NOMO-1 (cell line): Measurements from ENCODE around the gene AK8.

Experiments
- DNase-seq, 2 experiments: peaks; one replicate each; lab custom pipeline; 2025; ENCODE audit not compliant: unreplicated experiment in 2 of 2; lab: John Stamatoyannopoulos, UW

AK8 gene

DNA sequence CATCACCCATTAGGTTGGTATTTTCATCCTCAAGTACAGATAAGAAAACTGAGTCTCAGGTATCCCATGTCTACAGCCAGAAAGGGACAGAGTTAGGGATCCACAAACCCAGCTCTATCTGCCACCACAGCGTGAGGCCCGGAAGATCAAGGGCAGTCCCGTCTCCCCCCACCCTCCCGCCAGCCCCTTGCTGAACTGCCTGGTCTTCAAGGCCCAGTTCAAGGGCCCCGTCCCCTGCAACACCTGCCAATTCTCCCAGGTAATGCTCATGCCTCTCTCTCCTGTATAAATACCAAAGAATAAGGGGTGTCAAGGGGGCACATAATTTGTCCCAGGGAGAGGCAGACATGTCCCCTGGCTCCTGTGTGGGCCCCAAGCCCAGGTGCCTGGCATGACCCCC is 50.7 kb downstream of the AK8 start:
- no peak for DNase-seq

DNA sequence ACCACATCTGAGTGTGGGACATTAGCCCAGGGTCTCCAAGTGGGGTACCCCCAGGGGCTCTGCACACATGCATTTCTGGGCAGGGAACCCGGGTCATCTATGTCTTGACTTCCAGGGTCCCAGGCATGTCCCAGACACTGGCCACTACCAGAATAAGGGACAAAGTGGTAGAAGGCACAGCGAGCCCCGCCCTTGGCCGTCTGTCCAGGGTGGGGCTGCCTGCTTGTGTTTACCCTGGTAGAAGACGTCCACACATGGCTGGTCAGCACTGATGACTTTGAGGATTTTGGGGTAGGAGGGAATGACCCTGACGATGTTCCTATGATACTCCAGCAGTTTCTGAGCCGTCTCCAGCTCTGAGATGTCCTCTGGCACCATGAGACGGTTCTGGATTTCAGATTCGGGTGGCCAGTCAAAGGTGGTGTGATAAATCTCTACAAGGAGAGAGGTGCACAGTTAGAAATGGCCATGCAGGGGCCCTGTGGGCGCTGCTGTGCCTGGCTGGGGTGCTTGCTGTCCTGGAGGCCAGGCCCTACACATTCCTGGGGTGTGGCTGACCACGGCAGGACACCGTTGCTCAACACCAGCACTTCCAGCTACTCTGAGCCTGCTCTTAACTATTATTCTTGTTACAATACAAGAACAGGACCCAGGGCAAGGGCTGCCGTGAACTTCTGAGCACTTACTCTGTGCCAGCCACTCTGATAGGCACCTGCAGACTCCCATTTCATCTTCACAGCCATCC is 51.3 kb downstream of the AK8 start:
- no peak for DNase-seq

DNA sequence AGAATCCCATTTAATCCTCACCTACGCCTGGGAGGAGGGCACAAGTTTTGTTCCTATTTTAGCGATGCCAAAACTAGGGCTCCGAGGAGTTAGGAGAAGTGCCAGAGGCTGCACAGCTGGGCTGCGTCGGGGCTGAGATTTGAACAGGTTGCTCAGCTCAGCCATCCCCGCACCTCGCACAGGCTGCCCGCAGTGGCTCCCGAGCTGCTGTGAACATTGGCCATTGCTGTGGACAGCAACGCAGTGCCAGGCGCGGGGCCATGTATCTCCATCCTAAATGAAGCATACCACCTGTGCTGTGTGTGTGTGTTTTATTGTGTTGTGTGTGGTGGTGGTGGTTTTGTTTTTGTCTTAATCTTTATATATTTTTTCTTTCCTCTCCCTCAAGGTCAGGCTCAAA is 52.0 kb downstream of the AK8 start:
- no peak for DNase-seq

DNA sequence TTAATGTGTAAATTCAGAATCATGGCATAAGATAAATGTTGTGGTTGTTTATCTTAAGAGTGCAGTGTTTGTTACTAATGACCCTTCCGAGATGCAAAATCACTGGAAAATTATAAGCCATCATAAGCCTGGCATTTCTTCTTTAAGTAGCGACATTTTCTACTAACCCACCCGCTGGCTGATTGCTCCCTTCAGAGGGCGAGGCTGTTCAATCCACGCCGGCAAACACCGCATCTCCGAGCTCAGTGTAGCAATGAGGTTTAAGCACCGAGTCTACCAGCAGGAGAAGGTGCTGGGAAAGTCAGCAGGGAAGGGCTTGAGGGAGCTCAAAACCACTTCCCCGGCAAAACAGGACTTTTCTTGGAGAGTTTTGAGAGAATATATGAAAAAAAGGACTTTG is 52.7 kb downstream of the AK8 start:
- DNase-seq = no peak

DNA sequence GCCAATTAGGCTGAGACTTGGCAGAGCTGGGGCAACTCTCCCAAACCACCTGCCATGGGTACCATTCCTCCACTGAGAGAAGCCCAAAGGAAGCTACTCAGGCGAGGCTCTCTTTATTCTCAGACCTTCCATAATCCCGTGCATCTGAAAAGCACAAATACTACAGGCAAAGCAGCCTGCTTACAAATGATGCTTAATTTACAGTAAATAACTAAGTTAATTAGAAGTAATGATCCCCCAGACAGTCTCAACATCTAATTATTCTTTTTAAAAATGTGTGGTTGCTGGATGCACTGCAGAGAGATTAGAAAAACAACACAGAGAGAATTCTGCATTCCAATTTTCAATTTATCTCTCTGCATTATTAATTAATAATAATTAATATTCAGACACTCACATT is 53.1 kb downstream of the AK8 start:
- DNase-seq = no peak

DNA sequence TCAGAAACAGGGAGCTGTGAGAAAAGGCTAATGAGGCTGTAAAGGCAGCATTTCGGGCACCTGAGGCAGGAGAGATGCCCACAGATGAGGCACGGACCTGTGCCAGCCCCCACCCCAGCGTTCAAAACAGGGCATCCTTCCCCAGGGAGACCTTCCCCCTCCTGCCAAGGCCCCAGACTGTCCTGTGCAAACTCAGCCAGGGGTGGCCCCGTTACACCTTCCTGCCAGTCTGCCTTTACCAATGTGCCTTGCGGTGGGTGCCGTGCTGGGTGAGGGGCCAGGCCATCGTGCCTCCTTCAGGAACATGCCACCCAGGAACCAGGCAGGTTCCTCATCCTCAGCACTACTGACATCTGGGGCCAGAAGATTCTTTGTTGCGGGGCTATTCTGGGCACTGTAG is 53.9 kb downstream of the AK8 start:
- no peak for DNase-seq

DNA sequence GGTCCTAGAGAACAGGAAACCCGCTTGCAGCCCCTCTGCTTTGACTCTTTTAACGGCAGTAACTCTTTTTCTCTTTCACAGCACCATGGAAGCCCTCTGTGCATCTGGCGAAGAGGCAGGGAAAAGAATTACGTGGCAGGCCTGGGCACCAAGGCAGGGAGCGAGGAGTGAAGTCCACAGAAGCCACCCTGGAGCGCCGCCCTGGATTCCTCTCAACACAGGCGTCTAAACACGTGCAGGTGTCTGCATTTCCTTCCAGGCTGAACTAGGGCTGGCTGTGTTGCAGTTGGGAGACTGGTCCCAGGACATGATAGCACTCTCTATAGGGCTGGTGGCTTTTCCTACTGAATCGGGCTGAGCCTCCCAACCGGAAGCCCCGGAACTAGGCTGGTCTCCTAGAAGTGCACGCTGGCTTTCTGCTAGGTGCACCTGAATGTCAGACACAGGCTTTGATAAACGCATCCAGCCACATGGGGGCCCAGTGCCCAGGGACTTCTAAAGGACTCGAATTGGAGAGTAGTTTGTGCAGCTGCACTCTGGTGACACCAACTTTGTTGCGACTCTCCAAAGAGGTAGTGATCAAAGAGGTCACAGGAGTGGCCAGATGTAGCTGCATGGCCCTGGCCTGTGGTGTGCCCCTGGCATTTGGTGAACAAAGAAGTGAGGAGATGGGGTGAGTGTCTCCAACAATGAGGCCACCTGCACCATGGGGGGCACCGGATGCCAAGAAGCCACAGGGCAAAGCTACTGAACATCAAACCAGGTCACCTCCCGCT is 54.5 kb downstream of the AK8 start:
- no peak for DNase-seq

DNA sequence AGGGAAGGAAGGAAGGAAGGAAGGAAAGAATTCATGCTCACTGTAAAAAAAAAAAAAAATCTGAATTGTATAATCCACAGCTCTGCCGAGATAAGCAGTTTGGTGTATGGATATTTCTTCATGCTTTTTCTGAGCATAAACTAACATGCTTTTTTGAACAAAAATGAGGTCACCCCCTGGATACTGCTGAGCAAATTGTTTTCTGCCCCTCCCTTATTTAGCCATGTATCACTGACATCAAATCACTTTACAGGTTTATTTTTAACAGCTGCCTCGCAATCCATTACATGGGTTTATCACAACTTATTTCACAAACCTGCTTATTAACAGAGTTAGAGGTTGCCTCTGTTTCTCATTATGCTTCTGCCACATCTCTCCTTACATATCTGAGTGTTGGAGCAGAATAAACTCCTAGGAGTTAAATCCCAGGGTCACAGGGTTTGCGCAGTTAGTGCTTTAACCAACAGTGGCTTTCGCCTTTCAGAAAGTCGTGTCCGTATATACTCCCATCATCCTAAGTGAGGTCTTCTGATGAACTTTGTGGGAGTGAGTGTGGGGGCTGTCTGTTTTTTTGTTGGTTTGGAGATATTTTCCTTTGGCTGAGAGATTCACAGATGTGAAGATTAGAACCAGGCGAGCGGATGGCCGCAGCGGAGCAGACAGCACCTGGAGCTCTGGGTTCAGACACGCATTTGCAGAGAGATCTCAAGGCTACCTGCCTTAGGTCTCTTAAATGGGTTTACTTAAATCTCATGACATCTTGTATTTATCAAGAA is 57.7 kb downstream of the AK8 start:
- DNase-seq = no peak

DNA sequence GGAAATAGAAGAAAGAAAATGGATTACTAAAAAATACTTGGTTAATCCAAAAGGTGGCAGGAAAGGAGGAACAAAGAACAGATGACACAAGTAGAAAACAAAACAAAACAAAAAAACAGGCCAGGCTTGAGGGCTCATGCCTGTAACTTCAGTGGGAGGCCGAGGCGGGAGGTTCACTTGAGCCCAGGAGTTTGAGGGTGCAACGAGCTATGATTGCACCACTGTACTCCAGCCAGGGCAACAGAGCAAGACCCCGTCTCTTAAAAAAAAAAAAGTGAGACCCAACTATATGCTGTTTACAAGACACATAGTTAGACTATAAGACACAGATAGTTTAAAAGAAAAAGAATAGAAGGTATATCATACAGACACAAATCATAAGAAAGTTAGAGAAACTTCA is 59.5 kb downstream of the AK8 start:
- DNase-seq = no peak

DNA sequence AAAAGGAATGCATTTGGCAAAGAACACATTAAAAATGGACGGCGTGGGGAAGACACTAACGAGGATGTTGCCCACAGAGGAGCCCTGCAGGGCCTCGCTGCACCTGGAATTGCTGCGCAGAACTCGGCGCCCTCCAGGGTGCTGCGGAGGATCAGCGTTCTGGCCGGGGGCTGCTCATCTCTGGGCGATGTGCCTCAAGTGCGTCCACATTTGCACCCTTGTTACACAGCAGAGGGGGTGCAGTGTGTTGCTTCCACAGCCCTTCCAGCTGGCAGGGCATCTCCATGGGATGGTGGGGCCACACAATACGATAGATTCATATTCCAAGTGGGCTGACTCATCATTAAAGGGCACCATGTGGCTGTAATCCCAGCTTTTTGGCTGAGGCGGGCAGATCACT is 63.1 kb downstream of the AK8 start:
- DNase-seq = no peak

DNA sequence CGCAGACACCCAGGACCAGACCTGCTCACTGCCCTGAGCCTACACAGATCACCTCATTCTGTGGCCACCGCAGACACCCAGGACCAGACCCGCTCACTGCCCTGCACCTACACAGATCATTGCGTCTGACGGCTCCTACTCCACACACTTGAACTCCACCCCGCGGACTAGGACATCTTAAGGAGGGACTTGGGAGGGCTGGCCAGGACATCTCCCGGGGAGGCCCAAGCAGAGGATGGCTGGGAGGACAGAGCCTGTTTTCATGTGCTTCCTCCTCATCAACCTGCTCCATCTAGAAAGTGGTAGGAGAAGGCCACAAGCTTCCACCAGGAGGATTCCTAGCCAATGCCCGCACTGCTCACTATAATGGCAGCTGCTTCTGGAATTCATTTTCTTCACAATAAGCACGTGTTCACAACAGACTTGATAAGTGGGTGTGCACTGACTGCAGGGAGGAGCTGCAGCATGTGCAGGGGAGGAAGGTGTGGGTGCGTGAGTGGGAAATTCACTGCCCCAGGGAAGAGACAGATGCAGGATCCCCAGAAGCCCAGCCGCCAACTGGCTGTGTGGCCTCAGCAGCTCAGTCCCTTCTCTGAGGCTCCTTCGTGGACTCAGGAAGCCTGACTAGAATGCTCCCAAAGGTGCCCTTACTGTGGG is 64.8 kb downstream of the AK8 start:
- DNase-seq = no peak

DNA sequence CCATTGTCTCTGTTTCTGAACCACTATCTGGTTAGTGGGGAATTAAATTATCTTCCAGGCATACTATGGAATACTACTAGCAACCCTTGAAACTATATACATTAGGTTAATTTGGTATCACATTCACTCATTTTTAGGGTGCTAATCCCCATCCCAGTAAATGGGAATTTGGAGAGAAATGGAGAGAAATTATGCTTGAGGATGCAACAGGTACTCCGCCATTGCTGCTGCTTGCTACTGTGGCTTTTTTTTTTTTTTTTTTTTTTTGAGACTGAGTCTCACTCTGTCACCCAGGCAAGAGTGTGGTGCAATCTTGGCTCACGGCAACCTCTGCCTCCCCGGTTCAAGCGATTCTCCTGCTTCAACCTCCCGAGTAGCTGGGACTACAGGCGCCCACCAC is 66.1 kb downstream of the AK8 start:
- DNase-seq = no peak

DNA sequence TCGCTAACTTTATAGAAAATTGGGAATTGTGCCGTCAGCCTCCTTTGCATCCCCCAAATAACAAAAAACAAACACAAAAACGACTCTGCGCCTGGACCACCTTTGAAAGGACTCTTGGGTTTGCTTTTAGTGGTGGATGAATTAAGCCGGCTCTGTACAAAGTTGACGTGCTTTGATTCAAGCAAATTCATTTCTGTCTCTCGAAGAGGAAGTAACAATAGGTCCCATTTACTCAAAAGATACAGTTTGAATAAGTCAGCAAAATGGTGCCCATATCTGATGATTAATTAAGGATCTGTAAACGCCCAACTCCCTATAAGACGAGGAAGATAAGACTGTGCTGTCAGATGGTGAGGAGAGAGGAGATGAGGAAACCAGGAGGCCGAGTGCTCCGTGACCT is 67.8 kb downstream of the AK8 start:
- no peak for DNase-seq

DNA sequence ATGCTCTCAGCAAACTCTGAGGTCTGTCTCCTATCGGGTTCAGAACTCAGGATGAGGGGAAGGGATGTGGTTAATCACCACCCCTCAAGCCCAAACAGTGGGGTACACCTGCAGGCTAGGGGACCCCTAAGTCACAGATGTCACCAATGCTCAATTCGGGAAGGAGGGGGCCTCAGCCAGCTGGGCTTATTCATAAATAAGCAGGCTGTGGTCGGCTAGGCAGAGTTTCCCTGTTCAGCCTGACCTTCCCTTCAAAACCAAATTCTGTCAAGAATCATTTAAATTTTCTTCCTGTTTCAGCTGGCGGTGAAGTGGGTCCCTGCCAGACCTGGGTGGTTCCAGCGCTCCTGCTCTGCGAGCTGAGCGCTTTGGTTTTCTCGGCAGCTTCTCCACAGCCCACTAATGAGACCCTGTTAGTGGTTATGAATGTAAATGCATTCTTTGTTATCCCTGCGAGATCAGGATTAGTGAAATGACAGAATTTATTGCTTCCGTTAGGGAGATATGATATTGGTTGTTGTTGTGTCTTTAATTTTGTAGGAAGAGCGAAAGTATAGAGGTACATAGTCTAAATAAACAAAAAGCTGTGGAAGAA is 68.3 kb downstream of the AK8 start:
- no peak for DNase-seq

DNA sequence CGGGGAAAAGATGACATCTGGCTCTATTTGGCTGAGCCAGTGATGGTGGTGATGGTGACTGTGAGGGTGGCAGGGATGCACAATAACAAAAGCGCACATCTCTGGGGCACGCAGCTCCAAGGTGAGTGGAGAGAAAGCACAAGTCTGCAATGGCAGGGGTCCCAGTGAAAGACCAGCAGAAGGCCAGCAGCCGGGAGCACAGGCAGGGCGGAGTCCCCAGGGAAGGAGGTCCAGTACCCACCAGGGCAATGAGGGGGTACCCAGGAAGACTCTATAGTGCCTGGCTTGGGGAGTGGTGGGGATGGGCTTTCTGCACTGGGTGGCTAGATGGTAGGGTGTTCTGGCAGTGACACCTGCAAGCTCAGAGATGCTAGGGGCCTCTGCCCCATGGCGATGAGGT is 69.4 kb downstream of the AK8 start:
- no peak for DNase-seq

DNA sequence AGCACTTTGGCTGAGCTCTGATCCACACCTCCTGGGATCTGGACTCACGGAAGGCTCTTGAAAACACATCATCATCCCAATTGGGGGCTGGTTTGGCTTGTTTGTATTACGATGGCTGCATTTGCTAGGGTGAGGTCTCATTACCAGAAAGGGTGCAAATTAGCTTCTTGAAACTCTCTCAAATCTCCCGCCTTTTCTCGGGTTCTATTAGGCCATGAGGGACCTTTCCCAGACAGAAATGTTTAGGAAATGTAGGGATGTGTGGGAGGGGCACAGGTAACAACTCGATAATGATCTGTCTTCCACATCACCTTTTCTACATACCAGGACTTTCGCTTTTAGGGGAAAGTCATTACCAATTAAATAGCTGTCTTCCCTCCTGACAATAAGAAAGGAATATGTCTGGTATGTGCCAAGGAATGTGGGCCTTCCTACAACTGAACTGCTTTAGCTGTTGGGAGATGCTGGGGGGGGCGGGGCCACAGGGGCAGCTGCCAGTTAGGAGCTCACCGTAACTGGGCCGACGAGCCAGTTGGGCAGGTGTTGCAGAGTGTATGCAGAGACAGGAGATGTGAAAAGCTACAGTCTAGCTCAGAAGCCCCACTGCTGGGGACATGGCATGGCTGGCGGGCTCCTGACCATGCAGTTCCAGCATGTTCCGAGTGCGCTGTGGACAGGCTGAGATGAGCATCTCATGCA is 71.2 kb downstream of the AK8 start:
- DNase-seq = no peak

DNA sequence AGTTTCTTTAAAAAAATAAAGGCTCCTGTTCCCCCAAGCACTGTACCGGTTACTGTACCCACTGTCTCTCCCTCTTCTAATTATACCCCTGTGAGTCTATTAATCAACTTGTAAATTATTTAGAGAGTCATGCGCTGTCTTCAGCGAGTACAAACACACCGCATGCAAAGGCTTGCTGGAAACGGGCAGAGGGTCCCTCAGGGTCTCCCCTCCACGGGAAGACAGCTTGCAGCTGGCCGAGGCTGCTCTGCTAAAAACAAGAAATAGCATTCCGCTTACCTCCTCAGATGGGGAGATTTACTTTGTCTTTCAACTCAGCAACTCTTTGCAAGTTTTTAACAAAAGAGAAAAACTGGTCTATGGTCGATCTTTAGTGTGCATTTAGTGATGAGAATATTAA is 71.8 kb downstream of the AK8 start:
- no peak for DNase-seq

DNA sequence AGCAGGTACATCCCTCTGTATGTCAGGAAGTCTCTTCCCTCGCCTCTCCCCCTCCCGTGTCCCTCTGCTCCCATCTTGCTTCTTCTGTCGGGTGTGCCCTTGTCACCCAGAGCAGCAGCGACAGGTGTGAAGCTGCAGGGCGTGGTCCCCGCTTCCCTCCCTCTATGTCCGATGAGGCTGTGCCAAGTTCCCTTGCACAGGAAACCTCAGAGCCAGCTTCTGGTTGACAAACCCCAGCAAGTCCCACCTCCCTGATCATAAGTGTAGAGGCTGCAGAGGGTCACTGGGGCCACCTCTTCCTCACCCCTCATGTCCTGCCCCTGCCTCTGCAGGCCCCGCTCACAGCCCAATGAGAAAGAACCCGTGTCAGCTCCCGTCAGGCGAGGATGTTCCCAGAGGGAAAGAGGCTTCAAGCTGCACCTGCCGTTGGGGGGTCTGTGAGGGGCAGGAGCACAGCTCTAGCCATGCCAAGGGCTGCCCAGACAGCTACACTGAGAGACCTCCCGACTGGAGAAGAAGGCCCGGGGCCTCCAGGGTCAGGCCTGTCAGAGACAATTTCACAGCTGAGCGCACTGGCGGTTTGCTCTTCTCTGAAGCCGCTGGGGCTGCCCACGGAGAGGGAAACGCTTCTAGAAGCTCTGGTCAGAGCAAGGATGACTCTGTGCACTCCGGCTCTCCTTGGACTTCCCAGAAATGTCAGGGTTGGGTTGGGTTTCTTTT is 73.3 kb downstream of the AK8 start:
- no peak for DNase-seq

DNA sequence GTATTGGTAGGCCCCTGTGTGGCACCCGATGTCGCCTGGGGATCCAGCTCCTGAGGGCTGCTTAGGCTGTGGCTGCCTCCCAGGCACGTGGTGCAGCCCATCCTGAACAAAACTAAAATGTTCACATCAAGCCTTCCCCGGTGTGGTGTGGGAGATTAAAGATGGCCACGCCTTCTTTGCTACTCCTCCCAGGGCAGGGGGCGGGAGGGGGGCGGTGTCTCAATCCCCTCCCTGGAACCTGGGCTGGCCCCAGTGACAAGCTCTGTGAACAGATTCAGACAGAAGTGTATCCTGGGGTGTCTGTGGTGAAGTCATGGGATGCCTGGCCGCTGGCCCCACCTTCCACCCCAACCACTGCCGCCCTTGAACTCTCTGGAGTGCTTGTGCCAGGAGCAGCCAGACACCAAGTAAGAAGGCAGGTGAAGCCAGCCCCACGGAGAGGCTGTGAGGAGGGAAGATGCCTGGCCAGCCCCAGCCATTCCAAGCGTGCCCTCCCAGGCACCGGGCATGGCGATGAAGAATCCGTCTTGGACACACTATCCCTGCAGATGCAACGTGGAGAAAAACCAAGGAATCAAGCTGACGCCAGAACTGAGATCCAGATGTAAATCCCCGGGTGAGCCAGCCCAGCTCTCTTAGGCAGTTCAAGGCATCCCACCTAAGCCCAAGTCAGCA is 75.8 kb downstream of the AK8 start:
- no peak for DNase-seq
